NCI-H2227 (cell line): ENCODE measurements around the gene ACSS2.

Experiments used
- DNase-seq: peaks from one replicate; lab custom pipeline; 2025; ENCODE audit not compliant: unreplicated experiment; lab: John Stamatoyannopoulos, UW

ACSS2 gene

DNA sequence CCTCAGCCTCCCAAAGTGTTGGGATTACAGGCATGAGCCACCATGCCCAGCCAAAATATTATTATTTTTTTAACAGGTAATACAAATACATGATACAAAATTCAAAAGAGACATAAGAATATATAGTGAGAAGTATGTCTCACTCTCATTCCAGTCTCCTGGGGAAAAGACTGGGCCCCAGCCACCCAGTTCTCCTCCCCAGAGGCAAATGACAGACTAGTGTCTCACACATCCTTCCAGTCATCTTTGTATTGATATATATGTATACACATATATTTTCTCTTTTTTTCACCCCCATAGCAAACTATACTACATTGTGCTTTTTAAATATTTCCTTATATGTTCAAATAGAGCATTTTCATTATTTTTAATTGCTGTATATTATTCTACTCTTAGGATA lies 70.9 kb downstream of the ACSS2 start:
- DNase-seq = no peak

DNA sequence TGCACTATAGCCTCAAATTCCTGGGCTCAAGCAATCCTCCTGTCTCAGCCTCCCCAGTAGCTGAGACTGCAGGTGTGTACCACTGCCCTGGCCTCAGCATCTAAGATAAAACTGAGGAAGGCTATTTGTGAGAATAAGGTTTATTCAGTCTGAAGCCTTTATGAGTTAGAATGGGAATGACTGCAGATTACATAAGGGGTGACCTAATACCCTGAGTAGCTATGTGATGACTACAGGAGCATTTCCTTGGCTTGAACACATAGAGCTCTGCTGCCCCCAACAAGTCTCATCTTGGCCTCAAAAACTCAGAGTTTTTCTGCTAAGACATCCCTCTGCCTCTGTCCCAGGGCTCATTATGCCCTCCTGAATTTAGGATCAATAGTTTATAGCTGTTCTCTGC lies 71.6 kb downstream of the ACSS2 start:
- DNase-seq = no peak

DNA sequence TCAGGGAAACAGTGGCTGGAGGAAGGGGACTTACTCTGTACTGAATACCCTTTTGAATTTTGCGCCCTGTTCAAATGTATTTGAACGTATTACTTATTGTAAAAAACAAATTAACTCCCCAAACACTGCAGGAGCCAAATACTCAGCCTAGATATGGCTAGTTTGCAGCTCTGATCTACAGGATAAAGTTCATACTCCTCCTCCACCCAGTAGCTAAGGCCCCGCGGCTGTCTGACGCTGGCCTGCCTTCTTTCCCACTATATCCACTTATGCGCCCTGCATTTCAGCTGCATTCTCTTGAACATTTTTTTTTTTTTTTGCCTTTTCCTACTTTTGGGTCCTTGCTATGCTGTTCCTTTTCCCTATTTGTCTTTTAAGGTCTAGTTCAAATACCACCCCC lies 72.7 kb downstream of the ACSS2 start:
- DNase-seq = no peak

DNA sequence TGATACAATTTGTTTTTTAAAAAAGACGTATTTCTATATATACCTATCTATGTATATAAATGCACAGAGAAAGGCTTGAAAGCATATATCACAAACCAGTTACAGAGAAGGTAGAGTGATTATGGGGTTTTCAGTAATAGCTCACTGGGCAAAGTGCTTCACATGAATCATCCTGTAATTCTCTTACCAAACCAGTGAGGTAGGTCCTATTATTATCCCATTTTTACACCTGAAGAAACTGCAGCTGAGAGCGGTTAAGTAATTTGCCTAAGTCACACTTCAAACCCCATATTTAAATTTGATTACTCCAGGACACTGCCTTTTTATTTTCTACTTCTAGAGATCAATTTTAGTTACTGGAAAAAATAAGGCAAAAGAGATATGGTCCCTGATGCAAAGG lies 74.8 kb downstream of the ACSS2 start:
- peak; percentile 56 for DNase-seq

DNA sequence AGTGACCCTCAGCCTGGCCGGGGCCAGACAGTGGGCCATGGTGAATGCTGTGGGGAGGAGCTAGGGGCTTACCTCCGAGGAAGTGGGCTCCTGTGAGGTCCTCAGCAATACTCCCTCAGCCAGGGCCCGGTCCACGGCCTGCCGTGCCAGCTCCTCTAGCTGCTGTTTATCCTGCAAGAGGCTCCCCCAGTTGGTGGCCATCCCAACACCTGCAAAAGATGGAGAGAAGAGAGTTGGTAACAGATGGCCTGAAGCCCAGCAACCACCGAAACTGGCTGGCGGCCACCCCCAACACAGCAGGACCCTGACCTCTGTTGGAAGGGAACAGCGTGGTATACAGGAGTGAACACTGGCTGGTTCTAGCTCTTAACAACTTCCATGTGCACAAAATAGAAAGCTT lies 75.2 kb downstream of the ACSS2 start:
- peak; percentile 58 for DNase-seq

DNA sequence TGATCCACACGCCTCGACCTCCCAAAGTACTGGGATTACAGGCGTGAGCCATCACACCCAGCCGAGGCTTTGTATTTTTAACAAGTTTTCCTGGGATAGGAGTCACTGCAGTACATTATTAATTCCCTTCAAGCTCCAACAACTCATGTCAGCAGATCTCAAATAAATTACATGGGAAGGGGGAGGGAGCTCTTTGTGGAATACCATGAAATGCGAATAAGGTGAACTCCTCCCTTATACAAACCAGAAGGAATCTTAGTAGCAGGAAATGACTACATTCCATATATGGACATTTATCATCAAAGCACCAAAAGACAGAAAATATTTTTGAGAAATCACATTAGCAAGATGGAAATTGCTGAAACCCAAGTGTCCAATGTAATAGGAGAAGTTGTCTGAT lies 76.3 kb downstream of the ACSS2 start:
- DNase-seq = peak; percentile 57

DNA sequence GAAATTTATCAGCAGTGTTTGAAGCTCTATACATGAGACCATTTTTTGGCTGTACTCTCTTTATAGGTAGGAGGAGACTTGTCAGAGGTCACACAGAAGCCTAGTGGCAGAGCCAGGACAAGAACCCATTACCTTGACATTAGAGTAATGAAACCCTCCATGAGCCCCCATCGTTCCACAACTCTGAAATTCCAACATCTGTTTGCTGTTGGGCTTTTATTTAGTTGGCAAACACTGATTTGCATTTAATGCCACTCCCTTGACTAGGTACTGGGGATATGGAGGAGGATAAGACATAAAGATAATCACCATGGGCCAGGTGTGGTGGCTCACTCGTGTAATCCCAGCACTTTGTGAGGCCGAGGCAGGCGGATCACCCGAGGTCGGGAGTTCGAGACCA lies 77.5 kb downstream of the ACSS2 start:
- no peak for DNase-seq

DNA sequence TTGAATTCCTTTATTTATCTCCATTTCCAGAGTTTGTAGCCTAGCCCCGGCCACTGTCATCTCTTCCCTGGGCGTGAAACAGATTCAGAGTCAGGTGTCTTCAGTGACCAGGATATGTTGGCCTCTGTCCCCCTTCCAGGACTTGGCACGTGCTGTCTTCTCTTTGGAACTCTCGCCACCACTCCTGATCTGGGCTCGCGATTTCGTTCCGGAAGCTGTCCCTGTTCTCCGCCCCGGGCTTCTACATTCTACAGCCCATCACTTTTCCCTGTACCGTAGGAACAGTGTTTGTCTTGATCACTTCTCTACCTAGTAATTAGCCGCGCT lies 78.5 kb downstream of the ACSS2 start:
- DNase-seq = peak; percentile 69

DNA sequence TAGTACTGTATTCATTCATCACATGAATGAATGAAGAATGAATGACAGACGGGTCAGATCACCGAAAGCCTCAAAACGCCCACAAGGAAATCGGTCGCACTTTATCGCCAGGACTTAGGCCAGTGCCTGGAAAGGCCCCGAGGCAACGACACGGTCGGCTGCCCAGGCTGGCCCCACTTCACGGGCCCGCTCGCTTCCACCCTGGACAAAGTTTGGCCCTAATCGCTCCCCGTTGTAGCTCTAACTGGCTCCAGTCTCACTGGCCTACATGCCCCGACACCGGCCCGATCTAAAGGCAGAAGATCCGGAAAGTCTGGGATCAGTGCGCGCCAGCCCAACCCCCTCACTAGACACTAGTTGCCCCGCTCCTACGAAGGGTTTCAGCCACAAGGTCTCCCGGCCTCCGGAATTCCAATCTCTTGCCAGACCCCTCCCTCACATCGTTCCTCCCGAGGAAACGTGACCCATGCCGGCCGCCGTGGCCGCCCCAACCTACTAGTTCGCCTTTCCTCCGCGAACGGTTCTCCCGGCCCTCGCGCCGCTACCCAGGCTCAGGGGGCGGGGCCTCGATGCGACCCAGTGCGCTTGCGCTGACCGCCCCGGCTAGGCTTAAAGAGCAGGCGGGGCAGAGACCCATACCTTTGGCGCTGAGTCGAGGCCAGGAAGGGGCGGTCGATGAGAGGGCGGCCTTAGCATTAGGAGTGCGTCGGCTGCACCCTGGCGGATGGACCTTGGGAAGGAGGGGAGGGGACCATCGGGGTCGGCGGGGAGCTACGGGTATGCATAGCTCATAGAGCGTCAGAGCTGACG lies 79.0 kb downstream of the ACSS2 start, which contains the start of the genes GSS and MYH7B:
GSS (minus strand) TSS at position 576 of the 810 bp plus-strand sequence. CDS start 3,954 bp downstream, outside the sequence.
MYH7B (plus strand) TSS at position 638 of the 810 bp plus-strand sequence. CDS start 22,138 bp downstream, outside the sequence.
- peak; percentile 99 for DNase-seq

DNA sequence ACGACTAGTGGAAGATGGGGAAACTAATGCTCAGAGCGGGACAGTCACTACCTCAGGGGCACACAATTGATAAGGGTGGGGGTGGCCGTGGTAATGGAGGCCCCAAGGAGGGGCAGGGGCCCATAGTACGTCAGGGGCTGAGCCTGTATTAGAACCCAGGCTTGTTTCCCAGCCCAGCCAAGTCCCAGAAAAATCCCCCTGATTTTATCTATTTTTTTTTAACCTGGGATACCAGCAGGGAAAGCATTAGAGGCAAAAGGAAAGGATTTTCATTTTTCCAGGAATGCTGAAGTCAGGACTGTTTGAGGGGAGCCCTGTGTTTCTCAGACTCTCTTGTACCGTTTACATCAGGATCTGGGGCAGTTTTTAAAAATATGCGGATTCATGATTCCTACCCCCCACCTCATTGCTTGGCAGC lies 79.6 kb downstream of the ACSS2 start:
- no peak for DNase-seq

DNA sequence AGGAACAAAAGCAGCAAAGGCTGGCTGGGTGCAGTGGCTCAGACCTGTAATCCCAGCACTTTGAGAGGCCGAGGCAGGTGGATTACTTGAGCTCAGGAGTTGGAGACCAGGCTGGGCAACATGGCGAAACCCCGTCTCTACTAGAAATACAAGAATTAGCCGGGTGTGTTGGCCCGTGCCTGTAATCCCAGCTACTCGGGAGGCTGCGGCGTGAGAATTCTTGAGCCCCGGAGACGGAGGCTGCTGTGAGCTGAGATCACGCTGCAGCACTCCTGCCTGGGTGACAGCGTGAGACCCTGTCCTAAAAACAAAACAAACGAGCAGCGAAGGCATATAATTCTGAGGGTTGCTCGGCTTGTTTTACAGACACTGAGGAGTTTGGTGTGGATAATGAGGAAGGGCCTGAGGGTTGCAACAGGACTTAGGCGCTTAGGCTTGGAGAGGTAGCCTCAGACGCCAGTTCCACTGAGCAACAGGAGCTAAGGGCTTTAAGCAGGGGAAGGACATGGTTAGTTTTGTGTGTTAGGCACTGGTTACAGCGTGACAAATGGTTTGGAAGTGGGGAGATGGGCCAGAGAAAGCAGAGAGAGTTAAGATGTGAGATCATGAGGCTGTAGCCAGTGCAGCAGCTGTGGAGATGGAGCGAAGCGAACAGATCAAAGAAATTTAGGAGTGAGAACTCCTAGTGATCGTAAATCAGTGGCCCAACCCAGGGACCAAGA lies 80.5 kb downstream of the ACSS2 start:
- no peak for DNase-seq

DNA sequence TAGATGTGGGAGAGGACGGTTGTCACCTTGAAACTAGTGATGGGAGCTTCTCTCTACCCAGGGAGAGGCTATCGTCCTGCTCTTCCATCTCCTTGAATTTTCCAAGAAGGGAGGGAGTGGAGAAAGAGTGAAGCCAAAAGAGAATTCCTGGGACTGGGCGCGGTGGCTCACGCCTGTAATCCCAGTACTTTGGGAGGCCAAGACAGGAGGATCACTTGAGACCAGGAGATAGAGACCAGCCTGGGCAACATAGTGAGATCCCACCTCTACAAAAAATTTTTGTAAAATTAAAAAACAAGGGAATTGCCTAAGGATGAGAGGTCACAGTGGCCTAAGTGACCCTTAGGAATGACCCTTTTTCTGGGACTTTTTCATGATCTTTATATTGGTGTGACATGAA lies 88.1 kb downstream of the ACSS2 start:
- DNase-seq = no peak

DNA sequence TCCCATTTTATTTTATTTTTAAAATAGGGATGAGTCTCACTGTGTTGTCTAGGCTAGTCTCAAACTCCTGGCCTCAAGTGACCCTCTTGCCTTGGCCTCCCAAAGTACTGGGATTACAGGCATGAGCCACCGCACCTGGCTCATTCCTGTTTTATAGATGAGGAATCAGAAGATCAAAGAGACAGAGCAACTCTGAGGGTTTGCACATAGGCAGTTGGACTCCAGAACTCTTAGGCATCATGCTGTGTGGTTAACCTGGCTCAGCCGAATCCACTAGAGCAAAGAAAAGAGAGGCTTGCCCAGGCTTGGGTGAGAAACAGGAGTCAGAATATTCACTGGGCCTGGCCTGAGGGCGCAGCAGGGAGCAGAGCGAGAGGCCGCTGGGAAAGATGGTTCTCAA lies 88.6 kb downstream of the ACSS2 start:
- no peak for DNase-seq

DNA sequence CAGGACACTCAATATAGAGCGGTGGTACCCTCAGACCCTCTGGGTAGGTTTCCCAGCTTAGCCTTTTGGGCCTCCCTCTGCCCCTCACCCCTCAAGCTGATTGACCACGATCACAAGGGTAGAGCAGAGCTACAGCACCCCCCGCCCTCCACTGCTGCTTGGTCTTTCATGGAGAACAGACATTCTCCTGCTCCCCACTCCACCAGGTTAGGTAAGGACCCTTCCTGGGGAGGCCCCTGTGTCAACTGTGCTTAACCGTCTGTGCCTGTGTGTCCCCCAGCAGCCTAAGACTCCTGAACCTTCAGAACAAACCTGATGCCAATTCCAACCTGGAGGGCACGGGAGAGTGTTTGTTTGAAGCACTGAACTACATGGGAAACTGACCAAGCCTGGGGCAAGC lies 91.0 kb downstream of the ACSS2 start:
- DNase-seq = no peak

DNA sequence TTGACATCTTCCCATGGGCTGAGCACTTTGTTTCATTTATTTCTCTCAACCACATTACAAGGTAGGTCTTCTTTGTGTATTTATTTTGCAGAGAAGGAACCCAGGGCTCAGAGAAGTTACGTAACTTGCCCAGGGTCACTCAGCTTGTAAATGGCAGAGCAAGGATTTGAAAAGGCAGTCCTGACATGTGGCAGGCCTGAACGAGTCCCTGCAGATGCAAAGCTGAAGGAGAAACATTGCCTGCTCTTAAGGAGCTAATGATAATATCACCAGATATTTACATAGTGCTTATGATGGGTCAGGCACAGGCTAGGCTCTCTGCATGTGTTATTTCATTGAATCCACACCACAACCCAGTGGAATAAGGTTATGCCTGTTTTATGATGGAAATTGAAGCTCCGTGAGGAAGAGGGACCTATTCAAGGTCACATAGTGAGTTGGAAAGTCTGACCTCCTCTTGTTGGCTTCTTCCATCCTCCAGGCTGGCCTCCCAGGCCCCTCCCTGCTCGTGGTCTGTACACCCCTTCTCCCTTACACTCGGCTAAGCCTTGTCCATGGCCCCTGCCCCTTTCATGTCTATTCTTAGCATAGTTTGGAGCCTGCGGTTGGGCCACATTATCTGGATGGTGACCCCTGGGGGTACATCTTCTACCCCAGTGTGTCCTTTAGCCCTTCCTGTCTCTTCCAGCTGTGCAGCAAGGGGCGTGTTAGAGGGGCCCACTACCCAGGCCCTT lies 91.8 kb downstream of the ACSS2 start:
- DNase-seq = no peak

DNA sequence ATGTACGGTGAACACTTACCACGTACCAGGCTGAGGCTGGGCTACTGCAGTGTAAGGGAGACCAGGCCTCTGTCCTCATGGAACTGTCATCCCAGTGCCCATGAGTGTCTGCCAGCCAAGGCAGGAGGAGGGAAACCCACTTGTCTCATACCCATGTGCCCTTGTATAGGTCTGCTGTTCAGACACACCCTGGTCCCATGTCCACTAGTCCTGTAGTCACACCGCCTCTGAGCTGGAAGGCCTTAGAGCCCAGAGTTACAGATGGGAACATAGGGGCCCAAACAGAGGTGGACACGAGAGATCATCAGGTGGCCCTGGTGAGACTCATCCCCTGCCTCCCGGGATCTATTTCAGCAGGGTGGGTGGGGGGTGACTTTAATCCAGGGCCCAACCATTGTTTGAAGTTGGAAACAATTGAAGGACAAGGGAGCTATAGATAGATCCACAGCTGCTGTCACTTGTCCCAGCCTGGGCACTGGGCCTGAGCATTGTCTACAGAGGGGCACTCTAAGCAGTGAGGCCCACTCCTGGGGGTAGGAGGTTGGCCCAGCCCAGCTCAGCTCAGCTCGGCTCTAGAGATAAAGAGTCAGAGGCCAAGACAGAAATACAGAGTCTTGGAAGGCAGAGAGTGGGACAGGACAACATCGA lies 93.9 kb downstream of the ACSS2 start:
- no peak for DNase-seq

DNA sequence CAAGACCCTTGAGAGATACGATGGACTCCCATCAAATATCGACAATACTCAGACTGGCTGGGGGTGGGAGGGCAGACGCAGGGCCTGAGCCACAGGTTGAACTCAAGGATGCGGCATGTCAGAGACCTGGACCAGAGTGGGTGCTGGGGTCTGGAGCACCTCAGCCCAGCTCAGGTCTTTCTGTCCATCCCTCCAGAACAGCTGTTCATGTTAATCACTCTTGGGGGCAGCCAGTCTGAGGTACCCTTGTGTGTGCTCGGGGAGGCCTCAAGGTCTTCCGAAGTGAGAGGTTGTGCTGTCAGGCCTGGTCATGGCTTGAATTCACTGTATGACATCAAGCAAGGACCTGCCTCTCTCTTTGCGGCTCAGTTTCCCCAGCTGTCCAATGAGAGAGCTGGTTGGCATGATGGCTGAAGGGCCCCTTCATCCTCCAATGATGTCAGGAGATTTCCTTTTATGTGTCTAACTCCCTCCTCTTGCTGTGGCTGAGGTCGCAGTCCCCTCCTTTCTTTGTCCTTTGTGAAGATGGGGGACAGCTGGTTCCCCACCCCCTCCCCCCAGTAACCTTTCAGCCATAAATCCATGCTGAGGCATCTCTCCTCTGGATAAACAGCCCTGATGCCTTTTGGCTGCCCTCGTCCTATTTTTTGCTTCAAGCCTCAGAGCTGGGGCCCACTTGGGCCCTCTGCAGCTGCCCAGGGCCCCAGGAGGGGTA lies 94.6 kb downstream of the ACSS2 start:
- no peak for DNase-seq

DNA sequence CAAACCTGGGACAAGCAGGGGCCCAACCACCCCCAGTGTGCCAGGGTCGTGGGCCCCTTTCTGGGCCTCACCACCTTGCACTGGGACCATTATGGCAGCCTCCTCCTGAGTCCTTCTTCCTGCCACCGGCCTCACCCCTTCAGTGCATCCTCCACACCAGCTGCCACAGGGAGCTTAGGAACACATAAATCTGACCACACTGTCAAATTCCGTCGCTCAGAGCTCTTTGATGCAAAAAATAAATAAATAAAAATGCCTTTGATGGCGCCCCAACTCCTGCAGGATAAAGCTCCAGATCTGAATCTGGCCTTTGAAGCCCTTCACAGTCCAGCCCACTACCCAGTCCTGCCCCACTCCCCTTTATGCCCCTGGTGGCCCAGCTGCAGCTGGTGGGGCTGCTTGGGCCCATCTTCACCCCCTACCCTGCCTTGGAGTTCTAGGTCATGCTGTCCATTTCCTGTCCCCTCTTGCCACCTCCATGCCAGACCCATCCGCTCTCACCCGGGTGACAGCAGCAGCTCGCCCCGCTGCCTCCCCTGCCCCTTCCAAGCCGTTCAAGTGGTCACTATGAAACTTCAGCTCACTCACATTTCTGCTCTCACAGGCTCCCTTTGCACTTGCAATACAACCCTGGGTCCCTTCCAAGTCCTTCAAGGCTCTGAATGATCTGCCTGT lies 95.3 kb downstream of the ACSS2 start:
- DNase-seq = no peak

DNA sequence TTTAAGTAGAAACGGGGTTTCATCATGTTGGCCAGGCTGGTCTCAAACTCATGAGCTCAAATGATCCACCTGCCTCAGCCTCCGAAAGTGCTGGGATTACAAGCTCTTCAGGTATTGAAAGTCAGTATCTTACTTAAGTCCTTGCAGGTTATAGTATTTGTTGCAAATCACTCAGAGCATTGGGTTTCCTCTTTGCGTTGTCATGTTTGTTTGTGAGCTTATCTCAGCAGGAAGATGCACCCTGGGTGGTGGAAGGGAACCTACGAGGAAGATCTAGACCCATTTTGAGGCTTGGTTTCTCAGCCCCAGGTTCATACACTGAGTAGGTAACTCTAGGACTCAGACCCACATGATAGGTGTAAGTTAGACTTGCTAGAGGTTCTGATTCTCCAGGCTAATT lies 97.8 kb downstream of the ACSS2 start:
- no peak for DNase-seq

DNA sequence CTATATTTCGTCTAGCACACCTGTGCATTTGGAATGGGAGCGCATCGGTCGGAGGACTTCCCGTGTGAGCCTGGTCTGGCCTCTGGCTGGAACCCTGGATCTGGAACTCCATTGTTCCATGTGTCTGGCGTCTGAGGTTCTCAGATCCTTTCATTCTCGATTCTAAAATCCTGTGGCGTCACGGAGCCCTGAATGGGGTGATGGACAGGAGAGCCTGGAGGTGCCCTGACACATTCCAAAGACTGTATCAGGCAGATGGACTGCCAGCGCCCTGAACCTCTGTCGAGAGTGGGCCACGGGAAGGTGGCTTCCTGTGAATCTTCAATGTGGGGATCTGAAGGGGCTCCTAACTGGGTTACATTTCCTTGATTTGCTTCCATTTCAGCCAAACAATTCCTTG lies 99.9 kb downstream of the ACSS2 start:
- no peak for DNase-seq
